Activated CD4-positive, alpha-beta T cell treated with anti-CD3 and anti-CD28 coated beads, Interleukin-2, Interleukin-6, amounts not matched to agents 100 ng/mL and 50 ng/mL, durations not matched to agents 16 hours and 8 hours (primary cell): ENCODE measurements around the gene NT5DC3.
A peak's percentile ranks its signal among the peaks of the same experiment; 100 is the strongest.

Source experiments
- DNase-seq: peaks from one replicate; pipeline ENCODE4 v3.0.0-alpha.2; 2020

Gene NT5DC3

DNA sequence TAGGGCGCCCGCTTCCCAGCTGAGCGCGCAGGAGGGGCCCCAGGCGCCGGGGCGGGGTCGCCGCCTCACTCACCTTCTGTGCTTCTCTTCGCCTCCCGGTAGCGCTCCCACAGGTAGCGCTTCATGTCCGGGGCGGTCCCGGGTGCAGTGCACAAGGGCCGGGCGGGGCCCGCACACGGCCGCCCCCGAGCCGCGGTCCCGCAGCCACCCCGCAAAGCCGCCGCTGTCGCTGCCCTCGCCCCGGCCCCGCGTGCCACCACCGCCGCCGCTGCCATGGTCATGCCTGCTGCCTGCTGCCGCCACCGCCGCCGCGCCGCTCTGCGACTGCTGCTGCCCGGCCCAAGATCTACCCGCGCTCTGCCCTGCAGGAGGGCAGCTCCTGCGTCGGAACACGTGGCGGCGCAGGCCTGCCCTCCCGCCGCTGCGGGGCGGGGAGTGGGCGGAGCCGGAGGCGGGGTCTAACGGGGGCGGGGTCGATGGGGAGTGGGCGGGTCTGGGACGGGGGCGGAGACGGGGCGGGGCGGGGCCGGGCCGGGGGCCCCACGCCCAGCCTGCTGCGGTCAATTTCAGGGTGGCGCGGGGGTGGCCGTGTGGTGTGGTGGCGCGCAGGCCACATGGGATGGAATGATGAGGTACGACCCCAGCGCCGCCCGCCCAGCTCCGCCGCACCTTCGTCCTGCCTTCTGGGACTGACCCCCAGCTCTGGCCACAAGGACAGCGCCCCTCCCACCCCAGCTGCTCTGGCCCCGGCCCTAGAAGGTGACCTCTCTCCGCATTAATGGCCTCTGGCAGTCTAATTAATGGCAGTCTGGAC, at the start of gene NT5DC3:
TSS of gene NT5DC3 (minus strand) at position 359 of the 814 bp plus-strand sequence. CDS start at position 281, 78 bp downstream.
- peak; percentile 93 for DNase-seq

DNA sequence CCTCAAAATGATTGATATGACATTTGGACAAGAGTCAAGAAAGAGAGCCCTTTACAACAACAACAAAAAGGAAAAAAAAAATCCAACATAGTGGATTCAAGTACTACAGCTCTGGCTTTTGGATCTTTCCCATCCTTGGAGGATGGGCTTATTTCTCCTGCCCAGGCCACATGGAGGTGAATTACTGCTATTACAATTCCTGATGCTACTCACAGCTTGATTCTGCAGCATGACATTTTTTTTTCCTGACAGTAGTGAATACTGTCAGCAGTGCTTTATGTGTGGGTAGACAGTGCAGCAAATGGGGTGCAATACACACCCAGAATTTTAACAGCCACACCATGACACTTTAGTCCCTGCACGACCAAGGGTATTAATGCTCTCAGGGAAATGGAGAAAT, 46.7 kb upstream of the NT5DC3 start:
- no peak for DNase-seq

GRCh38 chr12:103886195-103886797, 45.3 kb upstream of the NT5DC3 start:
- DNase-seq, result no peak

DNA sequence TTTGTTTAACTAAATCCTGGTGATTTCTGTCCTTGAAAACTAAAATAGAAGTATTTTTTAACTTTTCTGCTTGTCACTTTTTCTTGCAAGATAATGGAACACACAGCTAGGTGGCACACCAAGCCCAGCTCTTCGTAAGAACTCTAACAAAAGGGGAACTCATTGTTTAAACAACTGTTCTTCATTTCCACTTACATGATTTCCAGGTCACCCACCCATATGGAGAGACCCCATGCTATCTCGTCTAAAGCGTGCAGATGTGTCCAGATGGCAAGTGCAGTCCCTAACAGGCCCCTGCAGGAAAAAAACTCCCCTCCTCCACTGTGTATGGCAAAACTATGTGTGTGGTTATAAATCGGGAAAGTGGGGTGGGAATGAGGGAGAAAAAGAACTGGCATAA, 43.3 kb upstream of the NT5DC3 start:
- DNase-seq, result peak; percentile 40

GRCh38 chr12:103883908-103884307, 42.9 kb upstream of the NT5DC3 start:
- DNase-seq, result no peak

- peak; percentile 6 for DNase-seq
Measured at GRCh38 chr12:103882861-103883596, 42.0 kb upstream of the NT5DC3 start.

DNA sequence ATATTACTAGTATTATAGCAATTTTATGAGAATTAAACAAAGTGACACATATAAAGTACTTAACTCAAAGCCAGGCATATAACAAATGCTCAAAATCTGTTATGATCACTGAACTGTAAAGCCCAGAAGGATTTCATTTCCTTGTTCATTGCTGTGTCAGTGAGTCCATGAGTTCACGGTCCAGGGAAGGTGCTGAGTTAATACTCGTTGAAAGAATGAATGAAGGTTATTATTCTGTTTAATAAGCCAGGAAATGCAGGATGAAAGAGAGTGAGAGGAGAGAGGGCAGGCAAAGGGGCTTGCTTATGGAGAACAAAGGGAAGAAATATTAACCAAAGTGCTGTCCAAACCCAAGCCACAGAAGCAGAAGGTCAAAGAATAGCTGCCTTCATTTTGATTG, 40.2 kb upstream of the NT5DC3 start:
- DNase-seq, result no peak

GRCh38 chr12:103880299-103881142, 39.5 kb upstream of the NT5DC3 start:
- peak; percentile 16 for DNase-seq

DNA sequence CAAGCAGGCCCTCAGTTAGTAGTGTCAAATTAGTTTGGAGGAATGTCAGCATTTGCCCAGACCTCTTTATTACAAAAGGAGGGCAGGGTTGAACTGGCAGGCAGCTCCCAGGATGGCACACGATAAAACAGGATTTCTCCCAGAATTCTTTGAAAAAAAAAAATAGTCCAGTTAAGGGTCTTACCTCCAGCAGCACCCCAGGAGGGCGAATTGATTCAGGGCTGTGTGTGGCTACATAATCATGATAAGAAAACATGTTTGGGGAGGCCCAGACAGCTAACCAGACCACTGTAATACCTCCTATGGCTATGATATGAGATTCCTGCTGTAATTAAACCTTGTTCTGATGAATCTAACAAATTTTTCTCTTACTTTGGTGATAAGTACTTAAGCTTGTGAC, 38.8 kb upstream of the NT5DC3 start:
- no peak for DNase-seq

- DNase-seq, result no peak
Measured at GRCh38 chr12:103879048-103879692, 38.1 kb upstream of the NT5DC3 start.

- peak; percentile 84 for DNase-seq
Measured at GRCh38 chr12:103877934-103878510, 37.0 kb upstream of the NT5DC3 start.

DNA sequence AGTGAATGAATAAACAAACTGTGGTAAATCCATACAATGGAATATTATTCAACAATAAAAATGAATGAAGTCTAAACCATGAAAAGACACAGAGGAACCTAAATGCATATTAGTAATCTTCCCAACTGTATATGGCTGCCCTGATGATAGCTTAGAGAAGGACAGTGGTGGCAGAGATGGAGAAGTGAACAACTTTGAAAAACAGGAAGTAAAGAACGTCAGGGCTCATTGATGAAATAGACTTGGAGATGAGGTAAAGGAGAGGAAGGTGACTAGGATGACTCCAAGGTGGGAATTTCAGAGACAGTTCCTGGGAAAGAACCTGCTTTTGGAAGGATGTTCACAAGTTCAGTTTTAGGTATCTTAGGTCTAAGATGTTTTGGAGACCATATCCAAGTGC, 36.3 kb upstream of the NT5DC3 start:
- no peak for DNase-seq

DNA sequence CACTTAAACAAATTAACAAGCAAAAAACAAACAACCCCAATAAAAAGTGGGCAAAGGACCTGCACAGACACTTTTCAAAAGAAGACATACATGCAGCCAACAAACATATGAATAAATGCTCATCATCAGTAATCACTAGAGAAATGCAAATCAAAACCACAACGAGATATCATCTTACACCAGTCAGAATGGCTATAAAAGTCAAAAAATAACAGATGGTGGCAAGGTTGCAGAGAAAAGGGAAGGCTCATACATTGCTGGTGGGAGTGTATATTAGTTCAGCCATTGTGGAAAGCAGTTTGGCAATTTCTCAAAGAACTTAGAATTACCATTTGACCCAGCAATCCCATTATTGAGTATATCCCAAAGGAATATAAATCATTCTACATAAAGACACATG, 34.6 kb upstream of the NT5DC3 start:
- no peak for DNase-seq

- no peak for DNase-seq
Measured at GRCh38 chr12:103868215-103868614, 27.2 kb upstream of the NT5DC3 start.

DNA sequence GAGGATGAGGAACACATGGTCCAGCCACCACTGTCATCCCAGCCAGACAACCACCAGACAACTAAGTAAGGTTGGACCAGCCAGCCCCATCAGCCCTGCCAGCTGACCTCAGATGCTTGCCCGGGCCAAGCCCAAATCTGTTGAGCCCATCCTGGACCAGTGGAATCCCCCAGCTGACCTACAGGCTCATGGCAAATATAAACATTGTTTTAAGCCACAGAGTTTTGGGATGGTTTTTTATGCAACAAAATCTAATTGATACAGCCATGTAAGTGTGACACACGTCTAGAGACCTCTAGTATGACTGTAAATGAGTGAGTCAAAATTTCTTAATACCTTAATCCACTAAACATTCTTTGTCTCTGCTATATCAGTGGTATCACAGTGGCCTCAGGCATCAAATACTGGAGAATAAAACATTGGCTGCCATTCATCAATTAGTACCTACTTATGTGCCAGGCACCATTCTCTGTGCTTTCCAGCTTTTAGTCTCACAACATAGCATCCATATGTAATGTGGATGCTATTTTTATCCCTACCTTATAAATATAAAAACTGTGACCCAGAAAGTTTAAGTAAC, 24.2 kb upstream of the NT5DC3 start:
- DNase-seq, result no peak

DNA sequence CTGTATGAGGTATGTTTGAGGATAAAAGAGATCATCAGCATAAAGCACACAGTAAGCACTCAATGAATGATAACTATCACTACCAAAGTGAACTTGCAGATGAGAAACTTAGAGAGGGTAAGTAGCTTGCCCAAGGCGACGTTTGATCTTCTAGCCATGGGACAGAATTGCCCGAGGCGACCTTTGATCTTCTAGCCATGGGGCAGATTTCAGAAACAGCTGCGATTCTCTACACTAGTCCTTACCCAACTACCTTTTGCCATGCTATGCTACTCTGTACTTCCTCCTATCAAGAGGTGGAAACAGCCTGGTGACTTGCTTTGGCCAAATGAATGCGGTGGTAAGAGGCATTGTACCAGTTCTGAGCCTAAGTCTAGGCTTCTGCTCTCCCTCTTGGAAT, 23.7 kb upstream of the NT5DC3 start:
- no peak for DNase-seq

DNA sequence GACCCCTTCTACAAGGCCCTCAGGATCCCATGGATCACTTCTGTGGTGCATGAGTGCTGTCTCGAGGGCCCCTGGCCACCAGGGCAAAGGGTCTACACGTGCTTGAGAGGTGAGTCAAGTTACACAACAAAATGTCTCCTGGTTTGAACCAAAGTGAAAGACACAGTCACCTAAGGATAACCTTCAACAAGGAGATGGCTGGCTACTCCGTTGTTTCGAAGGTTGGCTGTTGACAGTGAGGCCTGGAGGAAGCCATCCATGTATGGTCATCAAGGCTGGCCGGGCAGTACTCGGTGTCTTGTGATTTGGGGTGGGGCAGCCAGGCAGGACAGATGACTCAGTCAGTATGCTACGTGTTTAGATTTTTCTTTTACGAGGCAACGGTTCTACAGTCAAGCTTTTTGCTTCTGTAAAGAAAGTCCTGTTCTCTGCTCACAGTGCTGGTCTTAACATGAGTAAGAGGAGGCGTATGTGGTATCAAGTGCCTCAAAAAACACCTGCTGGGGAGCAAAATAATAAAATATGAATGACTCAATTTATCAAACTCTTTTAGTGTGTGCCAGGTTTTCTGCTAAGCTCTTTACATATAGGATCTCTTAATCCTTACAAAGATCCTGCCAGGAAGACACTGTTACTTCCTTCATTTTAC, 18.0 kb upstream of the NT5DC3 start:
- no peak for DNase-seq

DNA sequence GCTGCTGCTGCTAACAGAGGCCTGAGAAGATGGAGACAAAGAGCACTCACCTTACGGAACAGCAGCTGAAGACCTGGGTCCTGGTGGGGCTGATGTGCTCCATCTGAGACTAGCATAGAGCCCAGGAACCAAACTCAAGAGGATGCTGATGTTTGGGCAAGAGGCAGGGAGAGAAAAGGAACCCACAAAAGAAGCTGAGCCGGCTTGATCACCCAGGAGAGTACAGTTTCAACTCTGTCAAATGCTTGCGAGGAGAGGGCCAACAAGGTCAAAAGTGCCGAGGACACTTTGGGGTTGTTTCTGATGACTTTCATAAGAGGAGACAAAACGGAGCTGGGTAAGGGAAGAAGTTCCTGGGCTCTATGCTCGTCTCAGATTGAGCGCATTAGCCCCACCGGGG, 17.3 kb upstream of the NT5DC3 start:
- no peak for DNase-seq

- DNase-seq, result no peak
Measured at GRCh38 chr12:103857164-103857563, 16.1 kb upstream of the NT5DC3 start.

DNA sequence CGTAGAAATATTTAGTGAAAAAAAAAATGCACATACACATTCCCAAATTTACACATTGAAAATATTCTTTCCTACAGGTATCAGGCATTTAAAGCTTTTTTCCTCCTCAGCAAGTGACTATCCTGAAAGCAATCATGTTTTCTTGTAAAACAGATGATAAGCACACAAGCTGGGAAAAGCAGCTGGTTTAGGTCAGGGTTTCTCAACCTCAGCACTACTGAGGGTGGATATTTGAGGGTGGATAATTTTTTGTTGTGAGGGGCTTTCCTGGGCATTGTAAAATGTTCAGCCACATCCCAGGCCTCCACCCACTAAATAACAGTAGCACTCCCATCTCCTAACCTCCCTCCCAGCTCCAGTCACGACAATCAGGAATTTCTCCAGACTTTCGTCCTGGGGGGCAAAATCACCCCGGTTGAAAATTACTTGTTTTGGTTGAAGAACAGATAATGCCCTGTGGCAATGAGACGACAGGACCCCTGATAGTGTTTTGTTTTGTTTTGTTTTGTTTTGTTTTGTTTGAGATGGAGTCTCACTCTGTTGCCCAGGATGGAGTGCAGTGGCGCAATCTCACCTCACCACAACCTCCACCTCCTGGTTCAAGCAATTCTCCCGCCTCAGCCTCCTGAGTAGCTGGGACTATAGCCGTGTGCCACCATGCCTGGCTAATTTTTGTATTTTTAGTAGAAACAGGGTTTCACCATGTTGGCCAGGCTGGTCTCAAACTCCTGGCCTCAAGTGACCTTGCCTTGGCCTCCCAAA, 15.0 kb upstream of the NT5DC3 start:
- DNase-seq, result no peak
